MM.1S (cell line): Measurements from ENCODE around the gene FERMT2.

ENCODE experiments used
- EZH2 ChIP-seq: fragments of 300-600 bp; sonication (generic); optimal IDR thresholded peaks from 2 replicates; pipeline ENCODE3; 2017; ENCODE audit warnings: low read depth, mild to moderate bottlenecking, antibody characterized with exemption, low read length, mixed read lengths
- EZH2phosphoT487 ChIP-seq: fragments of 300-600 bp; sonication (generic); IDR thresholded peaks from 2 replicates; pipeline ENCODE4 v1.6.1; 2018; ENCODE audit warnings: antibody characterized with exemption, low read length
- TF ChIP-seq, protein P1 (sequence below): fragments of 300-600 bp; sonication (generic); IDR thresholded peaks from 2 replicates; pipeline ENCODE4 v1.5.1; 2016; ENCODE audit warnings: antibody characterized with exemption, low read length, mixed read lengths

- TF ChIP-seq, protein P1, sequence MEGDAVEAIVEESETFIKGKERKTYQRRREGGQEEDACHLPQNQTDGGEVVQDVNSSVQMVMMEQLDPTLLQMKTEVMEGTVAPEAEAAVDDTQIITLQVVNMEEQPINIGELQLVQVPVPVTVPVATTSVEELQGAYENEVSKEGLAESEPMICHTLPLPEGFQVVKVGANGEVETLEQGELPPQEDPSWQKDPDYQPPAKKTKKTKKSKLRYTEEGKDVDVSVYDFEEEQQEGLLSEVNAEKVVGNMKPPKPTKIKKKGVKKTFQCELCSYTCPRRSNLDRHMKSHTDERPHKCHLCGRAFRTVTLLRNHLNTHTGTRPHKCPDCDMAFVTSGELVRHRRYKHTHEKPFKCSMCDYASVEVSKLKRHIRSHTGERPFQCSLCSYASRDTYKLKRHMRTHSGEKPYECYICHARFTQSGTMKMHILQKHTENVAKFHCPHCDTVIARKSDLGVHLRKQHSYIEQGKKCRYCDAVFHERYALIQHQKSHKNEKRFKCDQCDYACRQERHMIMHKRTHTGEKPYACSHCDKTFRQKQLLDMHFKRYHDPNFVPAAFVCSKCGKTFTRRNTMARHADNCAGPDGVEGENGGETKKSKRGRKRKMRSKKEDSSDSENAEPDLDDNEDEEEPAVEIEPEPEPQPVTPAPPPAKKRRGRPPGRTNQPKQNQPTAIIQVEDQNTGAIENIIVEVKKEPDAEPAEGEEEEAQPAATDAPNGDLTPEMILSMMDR: no peak
- TF ChIP-seq EZH2phosphoT487 (no peak), EZH2 (no peak)
Observed at GRCh38 chr14:52861403-52861802, 89.4 kb downstream of the FERMT2 start.
